Activated CD4-positive, alpha-beta memory T cell treated with anti-CD3 and anti-CD28 coated beads, Interleukin-2, amount 10 ng/mL, durations not matched to agents 7 days and 5 days (primary cell): ENCODE data around the gene MBD3L3. TPM values are rescaled to one million over a fixed set of nuclear protein-coding genes. Genes with fewer than 3 reads are reported as not detected.

Source experiments
- CTCF ChIA-PET: fragments of 350-600 bp; sonication (Branson Sonifier 250); formaldehyde crosslinking; loops from one replicate; lab custom pipeline; 2021; ENCODE audit warnings: antibody characterized with exemption, inconsistent platforms; lab: Charles Lee
- POLR2A ChIA-PET: fragments of 350-600 bp; sonication (Branson Sonifier 250); formaldehyde crosslinking; loops from one replicate; lab custom pipeline; 2021; ENCODE audit warnings: antibody characterized with exemption; lab: Charles Lee
- DNase-seq: peaks from one replicate; pipeline ENCODE4 v3.0.0-alpha.2; 2020
- H3K27ac Mint-ChIP-seq: one replicate; pipeline ENCODE4 v1.8.0; 2021; ENCODE audit warnings: mild to moderate bottlenecking, mixed read lengths
- H3K27me3 Mint-ChIP-seq: one replicate; pipeline ENCODE4 v1.8.0; 2021; ENCODE audit warnings: mixed read lengths
- H3K36me3 Mint-ChIP-seq: one replicate; pipeline ENCODE4 v1.8.0; 2021; ENCODE audit warnings: low read depth, mixed read lengths
- H3K4me1 Mint-ChIP-seq: one replicate; pipeline ENCODE4 v1.8.0; 2021; ENCODE audit warnings: mixed read lengths
- H3K4me3 Mint-ChIP-seq: one replicate; pipeline ENCODE4 v1.8.0; 2021; ENCODE audit warnings: mild to moderate bottlenecking, mixed read lengths
- H3K9me3 Mint-ChIP-seq: one replicate; pipeline ENCODE4 v1.8.0; 2021; ENCODE audit warnings: mixed read lengths
- total RNA-seq, 2 experiments: library from RNA; stranded (reverse); gene quantifications; one replicate each; pipeline ENCODE4 v1.2.3, GENCODE V29; 2021

MBD3L3 gene
- total RNA-seq, 2 experiments from 2014 or later: not detected

GRCh38 chr19:7007859-7008258 lies 50.6 kb downstream of the MBD3L3 start:
- ChIA-PET POLR2A (no interaction called here), CTCF (no interaction called here)
- Mint-ChIP-seq H3K27ac (no peak overlapping the region), H3K9me3 (peaks cover 8% of the 10 kb centered on the region), H3K4me1 (peaks cover 25% of the 10 kb centered on the region), H3K27me3 (no peaks in the 10 kb centered on the region), H3K4me3 (no peak overlapping the region), H3K36me3 (no peaks in the 10 kb centered on the region)
- no peak for DNase-seq

Other genes starting within 250 kb of the MBD3L3 start
- 1 to 10 TPM; 1.4 to 1.8 TPM for gene ADGRE1, start 171.1 kb downstream of the MBD3L3 start, total RNA-seq
- not detected for gene MBD3L2B, start 37.2 kb downstream of the MBD3L3 start, total RNA-seq
- gene MBD3L5, start 28.1 kb downstream of the MBD3L3 start, total RNA-seq: not detected
- not detected for gene MBD3L4, start 18.5 kb downstream of the MBD3L3 start, total RNA-seq
- not detected for gene MBD3L2, start 9.4 kb downstream of the MBD3L3 start, total RNA-seq
- 10 to 100 TPM; 12.9 to 13.4 TPM for gene ZNF557, start 11.0 kb upstream of the MBD3L3 start, total RNA-seq
- gene INSR, start 235.7 kb upstream of the MBD3L3 start, total RNA-seq: 1 to 10 TPM in 1 of 2 experiments, under 1 TPM in 1; 0.90 to 1.3 TPM